H9 (cell line): ENCODE measurements around the gene ANKMY1. TPM values are rescaled to one million over a fixed set of nuclear protein-coding genes. Genes with fewer than 3 reads are reported as not detected.

ENCODE experiments used
- DNase-seq: peaks from one replicate; pipeline ENCODE4 v3.0.0-alpha.2; 2017
- H2AFZ ChIP-seq: one replicate; pipeline ENCODE4 v1.6.1; 2013; ENCODE audit warnings: mild to moderate bottlenecking, low read length, control low read depth, moderate library complexity
- H2AK5ac ChIP-seq: 2 replicates; pipeline ENCODE4 v1.6.1; 2013; ENCODE audit warnings: low read length, control low read depth, mixed read lengths; ENCODE audit not compliant: insufficient read length
- H2BK120ac ChIP-seq: one replicate; pipeline ENCODE4 v1.6.1; 2013; ENCODE audit warnings: low read depth, mild to moderate bottlenecking, low read length, control low read depth, inconsistent platforms; ENCODE audit not compliant: poor library complexity, severe bottlenecking
- H2BK12ac ChIP-seq: 2 replicates; pipeline ENCODE4 v1.6.1; 2013; ENCODE audit warnings: low read length, control low read depth, mixed read lengths, low read depth; ENCODE audit not compliant: insufficient read length
- H2BK15ac ChIP-seq: 2 replicates; pipeline ENCODE4 v1.6.1; 2013; ENCODE audit warnings: low read depth, low read length, control low read depth
- H2BK20ac ChIP-seq: one replicate; pipeline ENCODE4 v1.6.1; 2013; ENCODE audit warnings: low read depth, mild to moderate bottlenecking, low read length, control low read depth, inconsistent platforms; ENCODE audit not compliant: poor library complexity, severe bottlenecking
- H2BK5ac ChIP-seq: 2 replicates; pipeline ENCODE4 v1.6.1; 2013; ENCODE audit warnings: low read length, control low read depth, mixed read lengths; ENCODE audit not compliant: insufficient read length
- H3K14ac ChIP-seq: 2 replicates; pipeline ENCODE4 v1.6.1; 2013; ENCODE audit warnings: low read length, control low read depth; ENCODE audit not compliant: insufficient read depth
- H3K18ac ChIP-seq: 2 replicates; pipeline ENCODE4 v1.6.1; 2013; ENCODE audit warnings: low read depth, mild to moderate bottlenecking, mixed read lengths, low read length, control low read depth; ENCODE audit not compliant: insufficient read length
- H3K23ac ChIP-seq: 2 replicates; pipeline ENCODE4 v1.6.1; 2013; ENCODE audit warnings: low read length, control low read depth, mixed read lengths, low read depth; ENCODE audit not compliant: insufficient read length
- H3K23me2 ChIP-seq: 2 replicates; pipeline ENCODE4 v1.6.1; 2013; ENCODE audit warnings: low read depth, mild to moderate bottlenecking, mixed read lengths, low read length, control low read depth; ENCODE audit not compliant: insufficient read length, poor library complexity, severe bottlenecking
- H3K27ac ChIP-seq: 2 replicates; pipeline ENCODE4 v1.5.1; 2013; ENCODE audit warnings: low read length, control low read depth, mixed read lengths, low read depth; ENCODE audit not compliant: insufficient read length
- H3K27me3 ChIP-seq: 2 replicates; pipeline ENCODE4 v1.6.1; 2013; ENCODE audit warnings: low read length, control low read depth, inconsistent platforms; ENCODE audit not compliant: insufficient read depth
- H3K4ac ChIP-seq: 2 replicates; pipeline ENCODE4 v1.6.1; 2013; ENCODE audit warnings: low read depth, mild to moderate bottlenecking, control low read depth, inconsistent platforms, low read length, moderate library complexity
- H3K4me1 ChIP-seq: 2 replicates; pipeline ENCODE4 v1.6.1; 2013; ENCODE audit warnings: low read length, control low read depth, inconsistent platforms; ENCODE audit not compliant: insufficient read depth
- H3K4me2 ChIP-seq: 2 replicates; pipeline ENCODE4 v1.6.1; 2013; ENCODE audit warnings: low read length, control low read depth, mixed read lengths; ENCODE audit not compliant: insufficient read length, insufficient read depth
- H3K56ac ChIP-seq: 2 replicates; pipeline ENCODE4 v1.6.1; 2013; ENCODE audit warnings: low read depth, mild to moderate bottlenecking, mixed read lengths, low read length, control low read depth; ENCODE audit not compliant: insufficient read length
- H3K79me1 ChIP-seq: 2 replicates; pipeline ENCODE4 v1.6.1; 2013; ENCODE audit warnings: low read depth, mild to moderate bottlenecking, moderate library complexity, low read length, control low read depth, inconsistent platforms; ENCODE audit not compliant: insufficient read depth, poor library complexity, severe bottlenecking
- H3K79me2 ChIP-seq: 2 replicates; pipeline ENCODE4 v1.6.1; 2013; ENCODE audit warnings: low read length, control low read depth, inconsistent platforms; ENCODE audit not compliant: insufficient read depth
- H3K9ac ChIP-seq: 2 replicates; pipeline ENCODE4 v1.6.1; 2013; ENCODE audit warnings: low read length, control low read depth, mixed read lengths; ENCODE audit not compliant: insufficient read length; ENCODE audit errors: extremely low read depth
- H3K9me3 ChIP-seq: one replicate; pipeline ENCODE4 v1.6.1; 2013; ENCODE audit warnings: low read depth, low read length, inconsistent platforms; ENCODE audit not compliant: control insufficient read depth
- H3T11ph ChIP-seq: one replicate; pipeline ENCODE4 v1.6.1; 2013; ENCODE audit warnings: mild to moderate bottlenecking, low read length, control low read depth, inconsistent platforms
- H4K20me1 ChIP-seq: one replicate; pipeline ENCODE4 v1.6.1; 2013; ENCODE audit not compliant: control insufficient read depth, insufficient read length, insufficient read depth
- H4K5ac ChIP-seq: 2 replicates; pipeline ENCODE4 v1.6.1; 2013; ENCODE audit warnings: low read depth, mild to moderate bottlenecking, mixed read lengths, low read length, control low read depth; ENCODE audit not compliant: insufficient read length
- H4K8ac ChIP-seq: replicated peaks from 2 replicates; pipeline ENCODE4 v1.6.1; 2013; ENCODE audit warnings: low read length, control low read depth, mixed read lengths, low read depth; ENCODE audit not compliant: insufficient read length
- H4K91ac ChIP-seq: 2 replicates; pipeline ENCODE4 v1.6.1; 2013; ENCODE audit warnings: low read depth, mild to moderate bottlenecking, moderate library complexity, mixed read lengths, low read length, control low read depth; ENCODE audit not compliant: insufficient read length
- H3K27ac Mint-ChIP-seq, 3 experiments: 2 replicates in 2 of 3; 3 replicates in 1 of 3; pipeline ENCODE4 v1.8.0; 2020 to 2021; ENCODE audit warnings: mixed read lengths in 3 of 3, mild to moderate bottlenecking in 1 of 3, moderate library complexity in 1 of 3
- H3K27me3 Mint-ChIP-seq: 2 replicates; pipeline ENCODE4 v1.8.0; 2021; ENCODE audit warnings: low read depth, mild to moderate bottlenecking, moderate library complexity, mixed read lengths
- H3K36me3 Mint-ChIP-seq, 3 experiments: 2 replicates in 2 of 3; 3 replicates in 1 of 3; pipeline ENCODE4 v1.8.0; 2020 to 2021; ENCODE audit warnings: low read depth in 3 of 3, mixed read lengths in 3 of 3; ENCODE audit not compliant: insufficient read depth in 1 of 3
- H3K4me1 Mint-ChIP-seq, 2 experiments: 2 replicates each; pipeline ENCODE4 v1.8.0; 2020; ENCODE audit warnings: mixed read lengths in 2 of 2
- H3K4me3 Mint-ChIP-seq, 2 experiments: 2 replicates in 1 of 2; 3 replicates in 1 of 2; pipeline ENCODE4 v1.8.0; 2020 to 2021; ENCODE audit warnings: mild to moderate bottlenecking in 2 of 2, mixed read lengths in 2 of 2, moderate library complexity in 1 of 2
- H3K9me3 Mint-ChIP-seq, 2 experiments: 2 replicates in 1 of 2; 3 replicates in 1 of 2; pipeline ENCODE4 v1.8.0; 2020; ENCODE audit warnings: mild to moderate bottlenecking in 2 of 2, mixed read lengths in 2 of 2, moderate library complexity in 1 of 2
- WGBS: extraction: QIAGEN DNeasy Blood & Tissue Kit; methylation state at CpG from one replicate; pipeline ENCODE4 v1.1.7; 2013; ENCODE audit warnings: missing lambda C conversion rate, low lambda C conversion rate, mixed read lengths; ENCODE audit not compliant: insufficient read length; ENCODE audit errors: extremely low coverage; 5-methylcytosine and 5-hydroxymethylcytosine counted together
- total RNA-seq: library from RNA; stranded (reverse); gene quantifications from 2 replicates; pipeline ENCODE4 v1.2.1, GENCODE V29; 2021
- TF ChIP-seq, protein P1 (sequence below): fragments of 200-600 bp; sonication (generic); conservative IDR thresholded peaks from 3 replicates; pipeline ENCODE4 v1.8.0; 2021; ENCODE audit warnings: antibody characterized with exemption, mild to moderate bottlenecking

ANKMY1 gene
- total RNA-seq, 1 experiment from 2014 or later, result 13.7 TPM

GRCh38 chr2:240451791-240452461 is 105.9 kb downstream of the ANKMY1 start:
- H4K5ac ChIP-seq, result no peak overlapping the region
- H3K4me2 ChIP-seq, result peak overlapping the region; percentile 41
- Mint-ChIP-seq H3K4me3 (peak overlapping the region; percentile 56 to 77), H3K27me3 (peaks cover 38% of the 10 kb centered on the region), H3K9me3 (no peaks in the 10 kb centered on the region), H3K27ac (no peak overlapping the region), H3K4me1 (peaks cover 32 to 46% of the 10 kb centered on the region in 2 experiments), H3K36me3 (no peaks in the 10 kb centered on the region)
- H2BK15ac ChIP-seq, result no peak overlapping the region
- H2BK12ac ChIP-seq, result no peak overlapping the region
- no peak overlapping the region for H2BK5ac ChIP-seq
- no peak overlapping the region for H2AK5ac ChIP-seq
- H3K23ac ChIP-seq, result no peak overlapping the region
- H3K79me1 ChIP-seq, result no peaks in the 10 kb centered on the region
- no peak overlapping the region for H3K27ac ChIP-seq
- no CpG with 5 or more reads among the region's 20 CpGs for WGBS
- H3K14ac ChIP-seq, result peak overlapping the region; percentile 28; the same call in 1 of the 2 replicates
- H3K79me2 ChIP-seq, result no peaks in the 10 kb centered on the region
- H4K20me1 ChIP-seq, result no peaks in the 10 kb centered on the region
- H4K91ac ChIP-seq, result no peak overlapping the region
- no peak overlapping the region for H3T11ph ChIP-seq
- no peaks in the 10 kb centered on the region for H3K9me3 ChIP-seq
- no peak for DNase-seq
- H3K56ac ChIP-seq, result no peak overlapping the region
- H3K23me2 ChIP-seq, result peaks cover 8% of the 10 kb centered on the region
- peaks cover 3% of the 10 kb centered on the region; the same call in 1 of the 2 replicates for H3K4me1 ChIP-seq
- H3K4ac ChIP-seq, result no peak overlapping the region
- H3K9ac ChIP-seq, result no peak overlapping the region
- no peak overlapping the region for H2AFZ ChIP-seq
- no peak overlapping the region for H2BK120ac ChIP-seq
- no peak overlapping the region for H4K8ac ChIP-seq
- no peak overlapping the region for H2BK20ac ChIP-seq
- peaks cover 15% of the 10 kb centered on the region; the same call in 1 of the 2 replicates for H3K27me3 ChIP-seq
- TF ChIP-seq, protein P1, sequence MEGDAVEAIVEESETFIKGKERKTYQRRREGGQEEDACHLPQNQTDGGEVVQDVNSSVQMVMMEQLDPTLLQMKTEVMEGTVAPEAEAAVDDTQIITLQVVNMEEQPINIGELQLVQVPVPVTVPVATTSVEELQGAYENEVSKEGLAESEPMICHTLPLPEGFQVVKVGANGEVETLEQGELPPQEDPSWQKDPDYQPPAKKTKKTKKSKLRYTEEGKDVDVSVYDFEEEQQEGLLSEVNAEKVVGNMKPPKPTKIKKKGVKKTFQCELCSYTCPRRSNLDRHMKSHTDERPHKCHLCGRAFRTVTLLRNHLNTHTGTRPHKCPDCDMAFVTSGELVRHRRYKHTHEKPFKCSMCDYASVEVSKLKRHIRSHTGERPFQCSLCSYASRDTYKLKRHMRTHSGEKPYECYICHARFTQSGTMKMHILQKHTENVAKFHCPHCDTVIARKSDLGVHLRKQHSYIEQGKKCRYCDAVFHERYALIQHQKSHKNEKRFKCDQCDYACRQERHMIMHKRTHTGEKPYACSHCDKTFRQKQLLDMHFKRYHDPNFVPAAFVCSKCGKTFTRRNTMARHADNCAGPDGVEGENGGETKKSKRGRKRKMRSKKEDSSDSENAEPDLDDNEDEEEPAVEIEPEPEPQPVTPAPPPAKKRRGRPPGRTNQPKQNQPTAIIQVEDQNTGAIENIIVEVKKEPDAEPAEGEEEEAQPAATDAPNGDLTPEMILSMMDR, result no peak
- no peak overlapping the region for H3K18ac ChIP-seq
